Measurements from ENCODE around the gene CDH12.
"Not testable (repeated sequence)": the region's sequence is repeated elsewhere in the genome, so short reads cannot be mapped to it uniquely, and the experiment has no call there.

CDH12 gene

GRCh38 chr5:22051881-22052280 is 801.3 kb downstream of the CDH12 start:
- TF ChIP-seq CTCF (IDR thresholded peaks at IDR 0.05; ENCODE audit: low read depth, low read length): no peak
- H3K4me3 ChIP-seq (ENCODE audit: low read depth, low read length): no peak overlapping the region
- no peaks in the 10 kb centered on the region for H3K9me3 ChIP-seq
- no peak for DNase-seq
- no peaks in the 10 kb centered on the region for H3K4me1 ChIP-seq
- no peaks in the 10 kb centered on the region for H3K36me3 ChIP-seq
- H3K27me3 ChIP-seq: no peaks in the 10 kb centered on the region

- TF ChIP-seq CTCF (IDR thresholded peaks at IDR 0.05; ENCODE audit: low read depth, low read length): no peak
- Histone ChIP-seq H3K4me3 (ENCODE audit: low read depth, low read length) (no peak overlapping the region), H3K9me3 (no peaks in the 10 kb centered on the region), H3K36me3 (no peaks in the 10 kb centered on the region), H3K4me1 (no peaks in the 10 kb centered on the region), H3K27me3 (no peaks in the 10 kb centered on the region)
- no peak for DNase-seq
These were observed 802.2 kb downstream of the CDH12 start for GRCh38 chr5:22050931-22051330.

DNA sequence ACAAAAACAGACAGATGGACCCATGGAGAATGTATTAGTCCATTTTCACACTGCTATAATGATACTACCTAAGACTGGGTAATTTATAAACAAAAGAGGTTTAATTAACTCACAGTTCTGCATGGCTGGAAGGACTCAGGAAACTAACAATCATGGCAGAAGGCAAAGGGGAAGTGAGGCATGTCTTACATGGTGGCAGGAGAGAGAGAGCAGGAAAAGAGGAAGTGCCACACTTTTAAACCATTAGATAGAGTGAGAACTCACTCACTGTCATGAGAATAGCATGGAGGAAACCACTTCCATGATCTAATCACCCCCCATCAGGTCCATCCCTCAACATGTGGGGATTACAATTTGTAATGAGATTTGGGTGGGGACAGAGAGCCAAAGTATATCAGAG is 808.9 kb downstream of the CDH12 start:
- Histone ChIP-seq H3K36me3 (no peaks in the 10 kb centered on the region), H3K27me3 (no peaks in the 10 kb centered on the region), H3K4me3 (ENCODE audit: low read depth, low read length) (no peak overlapping the region), H3K4me1 (no peaks in the 10 kb centered on the region), H3K9me3 (no peaks in the 10 kb centered on the region)
- DNase-seq: no peak
- TF ChIP-seq CTCF (IDR thresholded peaks at IDR 0.05; ENCODE audit: low read depth, low read length): no peak

- Histone ChIP-seq H3K36me3 (no peaks in the 10 kb centered on the region), H3K9me3 (no peaks in the 10 kb centered on the region), H3K4me3 (ENCODE audit: low read depth, low read length) (no peak overlapping the region), H3K27me3 (no peaks in the 10 kb centered on the region), H3K4me1 (no peaks in the 10 kb centered on the region)
- TF ChIP-seq CTCF (IDR thresholded peaks at IDR 0.05; ENCODE audit: low read depth, low read length): no peak
- DNase-seq: no peak
These were observed 817.1 kb downstream of the CDH12 start for GRCh38 chr5:22036061-22036460.

DNA sequence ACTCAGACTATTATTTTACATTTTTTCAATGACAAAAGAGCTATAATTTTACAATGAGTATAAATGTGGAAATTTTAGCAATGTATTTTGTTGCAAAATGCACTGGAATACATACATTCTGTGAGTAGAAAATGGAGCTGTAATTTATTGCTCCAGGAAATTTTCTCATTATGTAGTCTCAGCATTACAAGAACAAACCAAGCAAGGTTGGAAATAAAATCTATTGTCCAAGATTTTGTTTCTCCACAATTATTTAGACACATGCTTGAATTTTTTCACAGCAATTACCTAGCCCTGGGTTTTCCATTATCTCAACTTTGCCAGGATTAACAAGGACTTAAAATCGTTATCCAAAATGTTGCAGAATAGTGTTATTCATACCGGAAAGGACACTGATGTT is 820.1 kb downstream of the CDH12 start:
- no peak for TF ChIP-seq CTCF (IDR thresholded peaks at IDR 0.05; ENCODE audit: low read depth, low read length)
- no peaks in the 10 kb centered on the region for H3K9me3 ChIP-seq
- H3K36me3 ChIP-seq: no peaks in the 10 kb centered on the region
- DNase-seq: no peak
- H3K4me1 ChIP-seq: no peaks in the 10 kb centered on the region
- H3K27me3 ChIP-seq: no peaks in the 10 kb centered on the region
- H3K4me3 ChIP-seq (ENCODE audit: low read depth, low read length): no peak overlapping the region

- no peaks in the 10 kb centered on the region for H3K36me3 ChIP-seq
- H3K27me3 ChIP-seq: no peaks in the 10 kb centered on the region
- no peak for TF ChIP-seq CTCF (IDR thresholded peaks at IDR 0.05; ENCODE audit: low read depth, low read length)
- no peaks in the 10 kb centered on the region for H3K9me3 ChIP-seq
- no peaks in the 10 kb centered on the region for H3K4me1 ChIP-seq
- H3K4me3 ChIP-seq (ENCODE audit: low read depth, low read length): no peak overlapping the region
- no peak for DNase-seq
These were observed 829.4 kb downstream of the CDH12 start for GRCh38 chr5:22023784-22024183.

DNA sequence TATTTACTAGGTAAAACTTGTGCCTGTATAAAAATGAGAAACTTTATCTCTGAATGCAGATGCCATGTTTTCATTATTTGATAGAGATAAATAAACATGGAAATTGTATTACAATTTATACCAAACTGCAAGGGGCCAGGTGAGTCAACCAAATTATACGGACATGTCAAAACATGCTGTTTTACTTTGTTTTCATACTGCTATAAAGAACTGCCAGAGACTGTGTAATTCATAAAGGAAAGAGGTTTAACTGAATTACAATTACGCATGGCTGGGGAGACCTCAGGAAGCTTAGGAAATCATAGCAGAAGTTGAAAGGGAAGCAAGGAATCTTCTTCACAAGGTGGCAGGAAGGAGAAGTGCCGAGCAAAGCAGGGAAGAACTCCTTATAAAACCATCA is 840.3 kb downstream of the CDH12 start:
- not testable (repeated sequence) for H3K9me3 ChIP-seq; H3K4me3 ChIP-seq (ENCODE audit: low read depth, low read length); H3K4me1 ChIP-seq; H3K27me3 ChIP-seq; H3K36me3 ChIP-seq; DNase-seq

DNA sequence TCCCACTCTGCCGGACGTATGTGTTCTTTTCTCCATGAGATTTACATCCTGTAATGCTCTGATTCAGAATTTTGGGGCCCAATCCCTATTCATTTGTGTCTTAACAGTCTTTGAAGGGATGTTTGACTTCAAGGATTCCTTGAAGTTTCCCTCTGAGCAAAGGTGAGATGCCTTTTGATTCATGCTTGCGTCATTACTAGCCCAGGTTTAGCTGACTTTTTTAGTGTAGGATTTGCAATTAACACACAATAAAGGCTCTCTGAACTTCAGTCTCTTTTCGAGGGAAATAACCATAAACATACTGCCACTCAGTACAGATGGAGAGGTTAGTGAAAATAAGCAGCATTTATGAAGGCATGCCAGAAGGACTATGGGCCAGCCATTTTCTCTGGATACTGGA is 842.3 kb downstream of the CDH12 start:
- H3K4me3 ChIP-seq (ENCODE audit: low read depth, low read length); H3K9me3 ChIP-seq; DNase-seq; H3K4me1 ChIP-seq; H3K36me3 ChIP-seq; H3K27me3 ChIP-seq: not testable (repeated sequence)

- not testable (repeated sequence) for H3K4me1 ChIP-seq, H3K27me3 ChIP-seq
These were observed 852.0 kb downstream of the CDH12 start for GRCh38 chr5:22001097-22001496.

GRCh38 chr5:21985799-21986198 is 867.3 kb downstream of the CDH12 start:
- H3K36me3 ChIP-seq; DNase-seq; H3K4me3 ChIP-seq (ENCODE audit: low read depth, low read length); H3K9me3 ChIP-seq; H3K27me3 ChIP-seq; H3K4me1 ChIP-seq: not testable (repeated sequence)

More at GRCh38 chr5:22001097-22001496, 852.0 kb downstream of the CDH12 start:
- H3K36me3 ChIP-seq; DNase-seq; H3K4me3 ChIP-seq (ENCODE audit: low read depth, low read length); H3K9me3 ChIP-seq: not testable (repeated sequence)

All from BE2C (cell line).